AG20443 (cell line): Measurements from ENCODE around the gene IMP4.

Experiments
- DNase-seq: peaks from one replicate; pipeline ENCODE4 v3.0.0; 2012; ENCODE audit warnings: low spot score, mixed read lengths

IMP4 gene

DNA sequence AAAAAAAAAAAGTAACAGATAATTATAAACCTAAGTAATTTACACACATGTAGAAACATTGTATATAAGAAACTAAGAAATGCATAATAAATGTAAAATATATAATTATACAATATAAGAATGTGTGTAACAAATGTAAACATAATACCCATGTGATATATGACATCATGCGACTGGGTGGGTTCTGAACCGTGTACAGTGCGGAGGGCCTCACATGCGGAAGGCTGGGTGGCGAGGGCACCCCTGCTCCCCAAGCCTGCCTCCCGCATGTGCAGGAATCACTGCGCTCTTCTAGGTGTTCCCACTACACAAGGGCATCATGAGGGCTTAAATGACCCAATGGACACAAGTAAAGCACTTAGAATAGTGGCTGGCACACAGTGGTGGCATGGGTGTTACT is 15.2 kb downstream of the IMP4 start:
- no peak for DNase-seq

DNA sequence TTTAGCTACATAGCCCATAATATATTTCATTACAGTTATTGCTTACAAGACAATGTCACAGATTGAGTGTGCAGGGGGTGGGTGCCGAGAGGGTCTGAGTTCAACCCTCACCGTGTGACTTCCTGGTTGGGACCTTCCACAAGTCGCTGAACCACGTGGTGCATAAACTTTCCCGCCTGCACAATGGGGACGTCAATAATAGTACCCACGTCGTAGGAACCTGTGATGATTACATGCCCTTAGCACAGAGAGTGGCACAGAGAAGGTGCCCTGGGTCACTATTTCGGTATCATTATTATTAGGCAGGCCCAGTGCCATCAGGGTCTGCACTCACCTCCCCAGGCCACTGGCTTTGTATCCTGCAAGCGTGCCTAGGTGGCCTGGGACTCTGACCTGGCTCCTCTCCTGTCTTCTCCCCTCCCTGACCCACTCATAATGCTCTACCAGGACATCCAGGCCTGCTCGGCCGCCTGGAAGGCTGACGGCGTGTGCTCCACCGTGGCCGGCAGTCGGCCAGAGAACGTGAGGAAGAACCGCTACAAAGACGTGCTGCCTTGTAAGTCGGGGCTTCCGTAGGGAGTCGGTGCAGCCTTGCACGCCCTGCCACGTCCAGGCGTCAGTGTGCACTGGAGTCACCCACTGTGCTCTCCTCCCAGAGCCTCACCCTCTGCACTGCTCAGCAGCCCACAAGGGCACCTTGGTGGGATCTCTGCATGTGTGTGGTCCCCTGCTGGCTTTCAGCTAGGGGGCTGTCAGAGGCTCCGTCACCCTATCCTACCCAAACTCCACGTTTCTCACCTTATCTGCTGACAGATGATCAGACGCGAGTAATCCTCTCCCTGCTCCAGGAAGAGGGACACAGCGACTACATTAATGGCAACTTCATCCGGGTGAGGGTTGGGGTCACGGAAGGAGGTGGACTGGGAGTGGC is 16.0 kb downstream of the IMP4 start:
- DNase-seq: no peak

DNA sequence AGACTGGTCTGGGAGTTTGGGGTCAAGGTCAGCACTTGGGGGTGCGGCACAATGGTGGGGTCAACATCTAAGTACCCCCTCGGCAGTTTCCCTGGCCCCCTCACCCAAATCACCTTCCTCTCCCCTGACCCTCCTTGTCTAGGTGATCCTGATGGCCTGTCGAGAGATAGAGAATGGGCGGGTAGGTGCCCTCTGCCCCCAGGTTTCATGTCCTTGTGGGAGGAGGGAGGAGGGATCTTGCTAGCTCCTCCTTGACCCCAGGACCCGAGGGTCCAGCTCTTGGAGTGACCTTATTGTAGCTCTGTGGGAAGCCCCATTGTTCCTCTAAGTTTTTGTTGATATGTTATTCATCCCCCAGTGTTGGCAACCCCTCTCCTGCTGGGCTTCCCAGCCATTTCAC is 16.8 kb downstream of the IMP4 start:
- DNase-seq: no peak

DNA sequence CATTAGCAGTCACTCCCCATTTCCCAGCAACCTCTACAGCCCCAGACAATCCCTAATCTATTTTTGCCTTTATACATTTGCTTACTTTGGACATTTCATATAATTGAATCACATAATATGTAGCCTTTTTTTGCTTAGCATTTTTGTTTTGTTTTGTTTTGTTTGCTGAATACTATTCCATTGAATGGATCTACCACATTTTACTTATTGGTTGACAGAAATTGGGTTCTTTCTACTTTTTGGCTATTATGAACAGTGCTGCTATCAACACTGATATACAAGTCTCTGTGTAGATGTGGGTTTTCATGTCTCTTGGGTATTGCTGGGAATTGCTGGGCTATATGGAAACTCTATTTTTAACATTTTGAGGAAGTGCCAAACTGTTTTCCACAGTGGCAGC is 20.8 kb downstream of the IMP4 start:
- DNase-seq: no peak

DNA sequence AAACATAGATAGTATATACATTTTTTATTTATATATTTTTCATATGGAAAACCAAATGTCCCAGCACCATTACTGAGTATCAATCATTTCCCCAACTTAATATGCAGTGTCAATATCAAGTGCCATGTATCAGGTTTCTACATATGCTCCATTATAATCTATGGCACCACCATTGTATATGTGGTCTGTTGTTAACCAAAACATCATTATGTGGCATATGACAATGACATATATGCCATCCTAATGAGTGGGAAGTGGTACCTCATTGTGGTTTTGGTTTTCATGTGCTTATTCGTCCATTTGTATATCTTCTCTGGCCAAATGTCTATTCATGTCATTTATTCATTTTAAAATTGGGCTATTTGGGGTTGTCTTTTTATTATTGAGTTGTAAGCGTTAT is 22.4 kb downstream of the IMP4 start:
- no peak for DNase-seq

DNA sequence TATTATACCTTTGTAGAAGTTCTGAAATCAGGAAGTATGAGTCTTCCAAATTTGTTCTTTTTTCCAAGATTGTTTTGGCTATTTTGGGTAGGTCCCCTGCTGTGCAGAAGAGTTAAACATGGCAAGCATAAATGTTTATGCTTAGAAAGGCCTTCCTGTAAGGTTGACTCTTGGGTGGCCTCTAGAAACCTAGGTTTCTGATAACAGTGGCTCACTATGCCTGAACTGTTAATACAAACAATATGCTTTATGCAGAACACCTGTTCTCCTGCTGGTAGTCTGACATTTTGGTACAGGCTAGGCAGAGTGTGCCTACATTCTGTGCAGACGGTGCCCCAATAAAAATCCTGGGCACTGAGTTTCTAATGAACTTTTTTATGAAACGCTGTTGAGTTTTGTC is 23.3 kb downstream of the IMP4 start:
- no peak for DNase-seq

DNA sequence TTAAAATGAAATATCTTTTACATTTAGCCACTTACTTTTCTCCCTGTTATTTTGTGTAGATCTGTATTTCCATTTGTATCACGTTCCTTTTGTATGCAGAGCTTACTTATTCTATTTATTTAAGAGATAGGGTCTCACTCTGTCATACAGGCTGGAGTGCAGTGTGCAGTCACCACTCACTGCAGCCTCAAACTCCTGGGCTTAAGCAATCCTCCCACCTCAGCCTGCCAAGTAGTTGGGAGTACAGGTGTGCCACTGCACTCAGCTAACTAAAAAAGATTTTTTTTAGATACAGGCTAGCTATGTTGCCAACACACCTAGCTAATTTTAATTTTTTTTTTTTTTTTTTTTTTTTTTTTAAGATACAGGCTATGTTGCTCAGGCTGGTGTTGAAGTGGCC is 24.0 kb downstream of the IMP4 start:
- DNase-seq: no peak

DNA sequence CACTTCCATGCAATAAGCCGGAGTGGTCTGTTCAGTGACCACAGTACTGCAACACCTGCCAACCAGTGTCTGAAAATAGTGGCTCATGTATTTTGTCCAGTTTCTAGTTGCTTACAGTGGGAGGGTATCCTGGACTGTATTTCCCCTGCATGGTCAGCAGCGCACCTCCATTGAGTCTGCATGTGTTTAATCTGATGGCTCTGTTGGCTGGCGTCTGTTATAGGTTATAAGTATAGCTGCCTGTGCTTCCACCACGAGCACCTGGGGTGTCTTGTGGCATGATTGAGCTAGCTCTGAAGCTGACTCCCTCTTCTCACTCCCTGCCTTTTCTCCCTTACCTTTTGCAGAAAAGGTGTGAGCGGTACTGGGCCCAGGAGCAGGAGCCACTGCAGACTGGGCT is 26.1 kb downstream of the IMP4 start:
- no peak for DNase-seq

DNA sequence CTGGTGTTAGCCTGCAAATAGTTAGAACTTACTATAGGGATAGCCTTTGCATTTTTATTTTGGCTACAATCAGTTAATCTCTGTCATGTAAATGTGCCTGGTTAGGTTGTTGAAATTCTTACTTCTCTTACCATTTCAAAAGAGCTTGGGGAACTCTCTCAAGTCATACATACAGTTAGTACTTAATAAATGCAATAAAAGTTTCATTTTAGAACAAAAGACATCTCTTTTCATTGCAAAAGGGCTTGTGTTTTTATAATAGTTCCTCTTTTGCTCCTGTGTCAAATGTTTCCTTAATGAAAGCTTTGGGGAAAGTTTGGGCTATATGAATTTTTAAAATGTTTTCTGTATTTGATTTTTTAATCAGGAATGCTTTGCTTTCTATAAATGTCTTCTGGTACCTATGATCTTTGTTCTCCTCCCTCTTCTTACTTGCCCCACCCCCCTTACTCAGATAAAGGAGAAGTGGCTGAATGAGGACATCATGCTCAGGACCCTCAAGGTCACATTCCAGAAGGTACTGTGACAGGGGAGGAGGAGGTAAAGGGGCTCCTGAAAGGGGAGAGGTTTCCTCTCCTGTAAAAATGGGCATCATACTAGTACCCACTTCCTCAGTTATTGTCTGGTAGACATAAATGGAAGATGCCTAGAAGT is 26.7 kb downstream of the IMP4 start:
- DNase-seq: no peak

DNA sequence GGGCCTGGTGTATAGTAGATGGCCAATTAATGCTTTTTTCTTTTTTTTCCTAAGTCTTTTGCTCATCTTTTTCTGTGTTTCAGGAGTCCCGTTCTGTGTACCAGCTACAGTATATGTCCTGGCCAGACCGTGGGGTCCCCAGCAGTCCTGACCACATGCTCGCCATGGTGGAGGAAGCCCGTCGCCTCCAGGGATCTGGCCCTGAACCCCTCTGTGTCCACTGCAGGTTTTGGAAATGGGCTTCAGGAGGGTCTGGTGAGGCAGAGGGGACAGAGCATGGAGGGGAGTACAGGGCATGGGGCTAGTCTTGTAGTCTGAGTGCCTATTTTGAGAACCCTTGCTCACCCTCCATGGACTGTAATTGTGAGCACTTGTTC is 27.3 kb downstream of the IMP4 start:
- no peak for DNase-seq

DNA sequence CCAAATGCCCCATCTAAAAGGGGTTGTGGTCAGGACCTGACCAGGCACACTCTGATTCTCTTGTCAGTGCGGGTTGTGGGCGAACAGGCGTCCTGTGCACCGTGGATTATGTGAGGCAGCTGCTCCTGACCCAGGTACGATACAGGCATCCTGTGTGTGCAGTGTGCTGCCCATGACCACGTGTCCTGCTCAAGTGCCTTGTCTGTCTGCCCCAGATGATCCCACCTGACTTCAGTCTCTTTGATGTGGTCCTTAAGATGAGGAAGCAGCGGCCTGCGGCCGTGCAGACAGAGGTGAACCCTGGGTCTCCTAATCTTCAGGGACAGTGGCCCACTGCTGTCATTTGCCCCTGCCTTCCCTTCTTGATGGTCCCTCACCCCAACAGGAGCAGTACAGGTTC is 27.8 kb downstream of the IMP4 start:
- DNase-seq: no peak

DNA sequence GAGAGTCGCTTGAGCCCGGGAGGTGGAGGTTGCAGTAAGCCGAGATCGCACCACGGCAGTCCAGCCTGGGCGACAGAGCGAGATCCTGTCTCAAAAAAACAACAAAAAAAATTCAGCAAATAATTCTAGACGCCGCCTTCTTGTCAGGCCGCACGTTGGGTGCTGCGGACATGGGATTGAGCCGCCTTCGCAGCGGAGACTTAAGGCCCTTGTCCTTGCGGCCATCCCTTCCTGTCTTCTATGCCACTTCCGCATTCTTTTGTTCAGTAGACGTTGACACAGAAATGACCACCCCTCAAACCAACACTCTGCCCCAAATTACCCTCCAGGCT is 29.0 kb downstream of the IMP4 start:
- no peak for DNase-seq

DNA sequence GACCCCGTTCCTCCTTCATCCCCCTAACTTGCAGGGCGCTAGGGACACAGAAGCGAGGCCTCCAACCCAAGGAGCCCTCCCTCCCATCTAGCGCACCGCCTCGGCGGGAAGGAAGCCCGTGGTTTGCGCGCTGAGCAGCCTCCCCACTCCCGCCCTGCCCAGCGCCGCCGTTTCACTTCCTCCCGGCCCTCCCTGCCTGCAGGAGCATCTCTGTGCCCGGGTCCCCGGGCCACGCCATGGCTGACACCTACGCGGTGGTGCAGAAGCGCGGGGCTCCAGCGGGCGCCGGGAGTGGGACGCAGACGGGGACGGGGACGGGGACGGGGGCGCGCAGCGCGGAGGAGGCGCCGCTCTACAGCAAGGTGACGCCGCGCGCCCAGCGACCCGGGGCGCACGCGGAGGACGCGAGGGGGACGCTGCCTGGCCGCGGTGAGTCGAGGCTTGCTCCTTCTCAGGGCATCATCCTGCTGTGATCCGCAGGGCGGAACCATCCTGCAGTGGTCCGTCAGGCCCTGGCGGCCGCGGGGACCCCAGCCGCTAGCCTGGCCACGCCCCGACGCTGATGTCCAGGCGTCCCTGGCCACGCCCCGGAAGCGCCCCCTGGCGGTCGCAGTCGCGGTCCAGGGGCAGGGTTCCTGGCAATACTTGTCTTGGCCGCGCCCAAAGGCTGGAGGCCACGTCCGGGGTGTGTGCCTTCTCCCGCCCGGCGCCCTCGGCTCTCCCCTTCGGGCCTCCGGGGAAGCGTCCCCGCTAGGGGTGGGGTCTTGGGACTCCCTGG is 29.5 kb downstream of the IMP4 start:
- peak; percentile 96 for DNase-seq

DNA sequence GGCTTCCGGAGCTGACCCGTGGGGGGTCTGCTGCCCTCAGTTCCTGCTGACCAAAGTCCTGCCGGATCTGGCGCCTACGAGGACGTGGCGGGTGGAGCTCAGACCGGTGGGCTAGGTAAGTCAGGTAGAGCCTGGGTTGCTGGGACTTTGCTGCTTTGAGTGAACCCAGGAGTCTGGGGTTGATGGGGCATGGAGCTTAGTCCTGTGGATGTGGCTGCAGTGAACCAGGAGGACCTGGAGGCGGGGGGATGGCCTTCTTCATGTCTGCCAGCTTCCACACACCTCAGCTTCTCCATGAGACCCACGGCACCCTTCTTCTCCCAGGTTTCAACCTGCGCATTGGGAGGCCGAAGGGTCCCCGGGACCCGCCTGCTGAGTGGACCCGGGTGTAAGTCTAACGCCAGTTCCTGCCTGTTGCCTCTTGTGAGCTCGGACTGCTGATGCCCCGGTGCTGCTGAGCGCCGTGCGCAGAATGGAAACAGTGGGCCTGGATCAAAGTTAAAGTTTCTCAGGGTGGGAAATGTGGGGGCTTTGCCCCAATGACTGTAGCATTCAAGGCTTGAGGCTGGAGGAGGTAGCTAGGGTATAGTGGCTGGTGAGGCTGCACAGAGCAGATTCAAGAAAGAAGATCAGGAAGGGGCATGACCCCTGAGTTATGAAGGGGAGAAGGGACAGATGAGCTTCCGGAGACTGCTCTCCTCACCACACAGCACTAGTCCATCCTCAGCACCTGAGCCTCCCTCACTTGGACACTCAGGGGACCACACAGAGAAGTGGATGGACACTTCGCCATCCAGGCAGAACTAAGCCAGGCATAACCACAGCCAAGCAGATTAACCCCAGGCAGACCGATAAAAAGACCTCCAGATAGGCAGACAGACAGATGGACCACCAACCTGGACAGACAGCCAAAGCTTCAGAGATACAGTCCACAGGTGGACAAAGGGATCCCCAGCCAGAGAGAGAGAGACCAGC is 30.4 kb downstream of the IMP4 start:
- DNase-seq: peak; percentile 26

DNA sequence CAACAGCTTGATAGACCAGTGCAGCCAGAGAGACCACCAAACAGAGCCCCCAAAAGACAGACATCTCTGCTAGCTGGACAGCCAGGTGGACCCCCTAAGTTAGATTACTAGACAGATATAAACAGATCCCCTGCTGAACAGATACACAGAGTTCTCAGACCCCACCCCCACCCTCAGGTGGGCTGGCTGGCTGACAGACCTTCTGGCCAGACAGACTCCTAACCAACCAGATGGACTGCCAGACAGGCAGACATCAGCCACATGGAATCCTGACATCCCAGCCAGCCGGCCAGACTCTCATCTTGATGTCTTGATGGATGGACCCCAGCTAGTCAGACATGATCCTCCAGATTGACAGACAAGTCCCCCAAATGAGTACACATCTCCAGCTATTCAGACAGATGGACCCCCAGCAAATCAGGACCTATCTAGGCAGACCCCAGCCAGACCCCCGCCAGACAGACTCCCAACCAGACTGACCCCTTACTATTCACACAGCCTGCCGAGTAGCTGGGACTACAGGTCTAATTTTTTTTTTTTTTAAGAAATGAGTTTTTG is 31.2 kb downstream of the IMP4 start:
- DNase-seq: no peak

DNA sequence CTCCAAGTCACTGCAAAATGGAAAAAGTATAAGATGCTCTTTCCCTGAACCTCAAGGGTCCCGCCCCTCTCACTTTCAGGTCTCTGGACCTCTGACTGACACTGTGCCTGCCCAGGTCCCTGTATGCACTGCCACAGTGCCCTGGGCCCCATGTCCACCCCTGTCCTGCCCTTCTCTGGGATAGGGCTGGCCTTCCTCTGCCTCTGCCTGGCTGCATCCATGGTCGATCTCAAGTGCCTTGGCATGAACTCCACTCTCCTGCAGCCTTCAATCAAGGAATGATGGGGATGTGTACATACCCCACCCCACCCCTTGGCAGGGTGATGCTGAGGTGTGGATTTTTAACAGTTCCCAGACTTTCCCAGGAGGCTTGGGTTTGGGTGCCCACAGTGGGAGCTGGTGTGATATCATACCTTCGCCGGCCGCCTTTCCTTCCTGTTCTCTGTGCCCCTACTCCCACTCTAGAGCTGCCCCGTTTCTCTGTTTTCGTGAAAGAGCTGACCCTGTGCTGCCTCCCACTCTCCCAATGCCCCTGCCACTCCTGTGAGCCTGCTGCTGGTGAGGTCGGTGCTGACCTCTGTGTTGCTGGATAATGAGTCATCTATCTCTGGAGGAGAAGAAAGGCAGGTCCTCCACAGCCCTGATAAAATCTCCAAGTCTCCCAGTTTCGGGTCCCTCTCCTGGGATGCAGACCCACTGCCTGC is 32.0 kb downstream of the IMP4 start:
- DNase-seq: peak; percentile 20

DNA sequence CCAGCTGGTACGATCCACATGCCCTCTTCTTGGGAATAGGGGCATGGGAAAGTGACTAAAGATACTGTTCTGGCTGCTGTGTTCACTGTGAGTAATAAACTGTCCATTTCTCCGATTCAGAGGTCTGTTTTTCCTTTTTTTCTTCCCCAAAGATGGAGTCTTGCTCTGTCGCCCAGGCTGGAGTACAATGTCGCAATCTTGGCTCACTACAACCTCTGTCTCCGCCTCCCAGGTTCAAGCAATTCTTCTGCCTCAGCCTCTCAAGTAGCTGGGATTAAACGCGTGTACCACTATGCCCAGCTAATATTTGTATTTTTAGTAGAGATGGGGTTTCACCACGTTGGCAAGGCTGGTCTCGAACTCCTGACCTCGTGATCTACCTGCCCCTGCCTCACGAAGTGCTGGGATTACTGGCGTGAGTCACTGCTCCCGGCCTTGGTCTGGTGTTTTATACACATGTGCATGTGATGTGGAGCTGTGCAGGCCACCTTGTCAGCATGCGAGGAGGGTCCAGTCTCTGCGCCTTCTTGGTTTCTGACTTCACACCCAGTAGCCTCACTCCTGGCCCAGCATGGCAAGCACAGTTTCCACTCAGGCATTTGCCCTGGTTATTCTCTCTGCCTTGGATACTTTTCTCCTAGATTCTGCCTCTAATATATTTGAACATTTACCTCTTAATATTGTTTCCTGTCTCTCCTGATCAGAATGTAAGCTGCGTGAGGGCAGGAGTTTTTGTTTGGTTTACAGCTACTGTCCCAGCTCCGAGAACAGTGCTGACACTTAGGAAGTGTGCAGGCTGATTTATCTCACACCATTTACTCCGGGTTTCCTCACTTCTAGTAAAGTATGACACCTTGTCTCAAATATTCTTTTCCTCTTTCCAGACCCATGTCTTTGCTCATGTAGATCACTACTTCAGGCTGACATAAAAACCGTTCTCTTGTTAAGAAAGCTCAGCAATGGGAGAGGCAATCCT is 32.9 kb downstream of the IMP4 start:
- DNase-seq: no peak

DNA sequence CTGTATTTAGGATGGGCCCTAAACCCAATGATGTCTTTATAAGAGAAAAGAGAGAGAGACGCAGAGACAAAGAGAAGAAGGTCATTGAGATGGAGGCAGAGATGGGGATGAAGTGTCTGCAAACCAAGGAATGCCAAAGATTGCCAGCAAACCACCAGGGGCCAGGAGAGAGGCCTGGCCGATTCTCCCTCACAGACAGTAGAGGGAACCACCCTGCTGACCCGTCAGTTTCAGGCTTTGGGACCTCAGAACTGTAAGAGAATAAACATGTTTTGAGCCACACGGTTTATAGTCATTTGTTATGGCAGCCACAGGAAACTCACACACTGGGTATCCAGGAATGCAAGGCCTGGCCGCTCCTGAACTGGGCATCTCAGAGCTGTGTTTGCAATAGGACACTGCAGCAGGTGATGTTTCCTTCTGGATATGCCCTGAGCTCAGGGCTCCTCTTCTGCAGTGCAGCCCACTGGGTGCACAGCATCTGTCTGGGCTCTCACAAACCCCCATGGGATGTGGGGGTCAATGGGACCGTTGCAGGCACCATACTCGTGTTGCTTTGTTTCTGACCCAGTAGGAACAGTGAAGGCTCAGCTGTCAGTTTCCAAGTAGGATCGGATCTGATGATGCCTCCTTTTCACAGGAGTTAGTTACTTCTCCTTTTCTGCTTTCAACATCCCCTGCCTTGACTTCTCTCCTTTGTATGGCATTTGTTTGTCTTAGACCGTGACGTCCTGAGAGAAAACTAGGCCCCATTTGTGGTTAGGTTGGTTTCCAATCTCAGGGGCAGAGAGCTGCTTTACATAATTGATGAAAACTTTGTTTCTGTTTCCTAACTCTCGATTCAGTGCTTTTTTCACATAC is 34.0 kb downstream of the IMP4 start:
- no peak for DNase-seq

DNA sequence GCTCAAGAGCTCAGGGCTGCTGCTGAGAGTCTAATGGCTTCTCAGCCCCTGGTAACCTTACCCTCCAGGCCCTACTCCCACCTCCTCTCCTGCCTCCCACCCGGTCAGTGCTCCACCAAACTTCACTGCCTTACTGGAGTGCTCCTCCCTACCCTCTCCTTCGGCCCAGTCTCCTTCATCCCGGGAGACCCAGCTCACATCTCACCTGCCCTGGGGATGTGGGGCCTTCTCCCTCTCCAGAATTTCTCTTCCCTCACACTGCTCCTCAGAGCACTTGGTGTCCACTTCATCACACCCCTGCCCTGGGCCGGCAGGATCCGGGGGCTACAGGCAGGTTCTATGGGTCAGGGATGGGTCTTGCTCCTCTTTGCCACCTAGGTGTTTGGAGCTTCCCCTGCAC is 34.8 kb downstream of the IMP4 start:
- no peak for DNase-seq
